HG03135 (cell line): Measurements from ENCODE around the gene UGDH.
"Not testable (repeated sequence)": the region's sequence is repeated elsewhere in the genome, so short reads cannot be mapped to it uniquely, and the experiment has no call there.

Experiments used
- ATAC-seq: cut with Tn5 transposase; IDR thresholded peaks from one replicate; pipeline ENCODE4 v1.9.1; 2021; ENCODE audit warnings: mild to moderate bottlenecking, moderate library complexity; ENCODE audit not compliant: unreplicated experiment

The UGDH gene

GRCh38 chr4:39527296-39528060 lies at the start of gene UGDH:
Gene UGDH (minus strand): TSS chr4:39527439. CDS start chr4:39521512, 5,927 bp downstream.
- peak; percentile 94 for ATAC-seq

- no peak for ATAC-seq
These were observed 47.7 kb upstream of the UGDH start for GRCh38 chr4:39574946-39575345.

- ATAC-seq = no peak
These were observed 44.3 kb upstream of the UGDH start for GRCh38 chr4:39571504-39571903.

DNA sequence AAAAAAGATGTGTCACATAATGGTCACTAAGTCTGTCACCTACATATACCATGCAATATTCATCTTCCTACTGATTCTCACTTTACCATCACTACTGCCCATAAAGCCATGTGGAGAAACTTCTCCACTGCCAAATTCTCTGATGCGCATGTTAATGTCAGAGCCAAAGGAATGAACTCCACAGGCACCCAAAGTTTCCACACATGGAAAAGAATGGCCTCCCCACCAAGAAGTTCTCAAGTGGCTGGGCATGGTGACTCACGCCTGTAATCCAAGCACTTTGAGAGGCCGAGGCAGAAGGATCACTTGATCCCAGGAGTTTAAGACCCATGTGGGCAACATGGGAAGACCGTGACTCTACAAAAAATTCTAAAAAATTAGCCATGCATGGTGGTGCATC lies 43.8 kb upstream of the UGDH start:
- no peak for ATAC-seq

DNA sequence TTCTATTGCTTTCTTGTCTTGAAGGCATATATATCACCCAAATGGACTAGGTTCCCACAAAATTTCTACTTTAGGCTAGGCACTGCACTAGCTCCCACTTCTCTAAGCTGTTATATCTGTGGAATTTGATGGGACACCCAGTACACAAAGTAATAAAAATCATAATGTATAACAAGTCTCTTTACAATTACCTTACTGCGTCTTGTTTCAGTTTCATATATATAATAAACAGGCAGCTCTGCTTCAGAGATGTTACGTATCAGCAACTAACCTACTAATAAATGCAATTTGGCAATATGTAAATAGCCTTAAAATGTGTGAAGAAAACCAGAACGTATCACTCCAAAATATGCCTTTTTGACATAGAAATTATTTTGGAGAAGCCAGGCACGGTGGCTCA lies 42.0 kb upstream of the UGDH start:
- ATAC-seq = no peak

- no peak for ATAC-seq
These were observed 41.6 kb upstream of the UGDH start for GRCh38 chr4:39568805-39569204.

GRCh38 chr4:39565878-39566600 lies 38.8 kb upstream of the UGDH start:
- ATAC-seq = no peak

DNA sequence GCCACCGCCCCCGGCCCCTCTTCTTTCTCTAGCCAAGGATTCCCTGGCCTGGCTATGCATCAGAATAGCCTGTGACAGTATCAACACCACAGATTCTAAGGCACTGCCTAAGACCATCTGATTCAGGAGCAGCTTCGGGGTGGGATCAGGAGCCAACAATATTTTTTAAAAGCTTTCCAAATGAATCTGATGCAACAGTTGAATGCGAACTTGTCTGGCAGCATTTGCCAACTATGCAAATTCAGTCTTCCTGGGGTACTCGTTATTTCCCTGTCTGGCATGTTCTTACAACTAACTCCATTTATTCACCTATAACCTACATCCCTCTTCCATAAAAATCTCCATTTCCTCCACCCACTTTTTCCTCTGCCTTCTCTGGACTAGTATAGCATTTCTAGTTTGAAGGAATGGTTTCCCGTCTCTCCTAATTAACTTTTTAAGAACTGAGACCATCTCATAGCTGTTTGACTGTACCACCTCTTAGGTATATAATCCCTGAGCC lies 36.2 kb upstream of the UGDH start:
- no peak for ATAC-seq

- ATAC-seq = no peak
These were observed 35.6 kb upstream of the UGDH start for GRCh38 chr4:39562792-39563191.

GRCh38 chr4:39559626-39560025 lies 32.4 kb upstream of the UGDH start:
- ATAC-seq = no peak

DNA sequence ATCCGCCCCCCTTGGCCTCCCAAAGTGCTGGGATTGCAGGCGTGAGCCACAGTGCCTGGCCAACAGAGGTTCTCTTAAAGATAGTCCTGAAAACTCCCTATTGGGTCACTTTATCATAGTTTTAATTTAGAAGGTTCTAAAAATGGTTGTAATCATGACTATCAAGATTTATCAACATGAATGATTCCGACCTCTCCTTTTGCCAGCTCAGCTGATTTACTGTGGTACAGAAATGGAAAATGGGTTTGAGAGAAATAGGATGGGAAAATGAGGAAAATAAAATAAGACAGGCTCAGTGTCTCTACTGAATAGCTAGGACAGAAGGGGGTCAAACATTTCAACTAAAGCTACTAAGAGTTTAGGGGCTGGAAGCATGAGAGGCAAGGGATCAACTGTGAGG lies 28.2 kb upstream of the UGDH start:
- no peak for ATAC-seq

GRCh38 chr4:39548425-39549067 lies 21.3 kb upstream of the UGDH start:
- no peak for ATAC-seq

- no peak for ATAC-seq
These were observed 17.5 kb upstream of the UGDH start for GRCh38 chr4:39544580-39545315.

GRCh38 chr4:39544080-39544479 lies 16.8 kb upstream of the UGDH start:
- ATAC-seq = not testable (repeated sequence)

- no peak for ATAC-seq
These were observed 15.8 kb upstream of the UGDH start for GRCh38 chr4:39543034-39543433.

DNA sequence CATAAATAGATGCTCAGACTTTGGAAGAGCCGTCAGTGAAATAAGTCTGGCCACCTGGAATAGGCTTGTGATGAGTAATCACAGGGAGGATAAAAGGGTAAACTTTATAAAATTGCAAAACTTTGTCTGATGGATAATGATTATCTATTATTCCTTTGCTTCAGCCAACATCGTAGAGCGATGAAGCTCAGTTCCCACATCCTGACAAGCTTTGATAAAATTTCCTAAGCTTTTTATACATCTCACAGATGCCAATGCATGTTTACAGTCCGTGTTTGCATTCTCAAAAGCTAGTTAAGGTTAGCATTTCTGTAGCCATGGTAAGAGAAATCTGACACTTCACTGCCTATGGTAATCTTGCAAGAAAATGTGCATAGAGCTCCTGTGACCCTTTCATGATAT lies 15.4 kb upstream of the UGDH start:
- ATAC-seq = no peak

DNA sequence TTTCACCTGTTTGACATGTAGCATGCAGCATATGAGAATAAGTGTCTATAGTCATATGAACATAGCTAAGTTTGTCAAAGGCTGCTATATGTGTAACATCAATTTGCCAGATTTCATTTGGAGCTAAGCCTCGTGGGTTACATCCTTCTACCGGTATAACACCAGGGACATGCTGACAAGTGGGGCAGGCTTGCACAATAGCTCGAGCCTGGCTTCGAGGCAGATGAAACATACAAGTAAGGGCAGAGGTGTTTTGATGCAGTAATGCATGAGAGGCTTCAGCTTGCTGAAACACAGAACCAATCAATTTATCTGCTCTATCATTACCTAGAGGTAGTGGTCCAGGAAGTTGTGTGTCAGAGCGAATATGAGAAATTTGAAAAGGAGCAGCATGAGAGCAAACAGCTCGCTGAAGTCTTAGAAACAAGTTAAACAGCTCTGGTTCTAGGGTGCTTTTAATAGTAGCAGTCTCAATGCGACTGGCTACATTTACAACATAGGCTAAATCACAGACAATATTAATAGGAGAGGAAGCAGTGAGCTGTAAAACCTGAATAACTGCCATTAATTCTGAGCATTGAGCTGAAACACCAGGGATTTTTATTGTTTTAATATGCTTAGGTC lies 14.9 kb upstream of the UGDH start:
- ATAC-seq = no peak

- ATAC-seq = no peak
These were observed 11.9 kb upstream of the UGDH start for GRCh38 chr4:39539089-39539611.

DNA sequence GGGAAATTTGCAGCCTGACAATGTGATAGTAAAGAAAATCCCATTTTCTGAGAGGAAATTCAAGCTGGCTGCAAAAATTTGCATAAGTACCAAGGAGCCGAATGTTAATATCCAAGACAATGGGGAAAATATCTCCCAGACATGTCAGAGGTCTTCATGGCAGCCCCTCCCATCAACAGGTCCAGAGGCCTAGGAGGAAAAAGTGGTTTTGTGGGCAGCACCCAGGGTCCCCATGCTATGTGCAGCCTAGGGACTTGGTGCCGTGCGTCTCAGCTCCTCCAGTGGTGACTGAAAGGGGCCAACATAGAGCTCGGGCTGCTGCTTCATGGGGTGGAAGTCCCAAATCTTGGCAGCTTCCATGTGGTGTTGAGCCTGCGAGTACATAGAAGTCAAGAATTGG lies 6.3 kb upstream of the UGDH start:
- ATAC-seq = no peak

GRCh38 chr4:39532237-39532636 lies 5.0 kb upstream of the UGDH start:
- ATAC-seq = not testable (repeated sequence)
